C4-2B (cell line): Measurements from ENCODE around the gene COL6A1.
"Not testable (repeated sequence)": the region's sequence is repeated elsewhere in the genome, so short reads cannot be mapped to it uniquely, and the experiment has no call there.

ENCODE experiments used
- H3K27ac ChIP-seq: fragments of 450-650 bp; 2 replicates; pipeline ENCODE4 v1.5.1; 2017
- CTCF ChIP-seq: fragments of 450-650 bp; conservative IDR thresholded peaks from 2 replicates; pipeline ENCODE4 v1.5.1; 2017; ENCODE audit warnings: mild to moderate bottlenecking
- ZFX ChIP-seq: fragments of 450-650 bp; IDR thresholded peaks from 2 replicates; pipeline ENCODE4 v1.6.1; 2017

The COL6A1 gene

DNA sequence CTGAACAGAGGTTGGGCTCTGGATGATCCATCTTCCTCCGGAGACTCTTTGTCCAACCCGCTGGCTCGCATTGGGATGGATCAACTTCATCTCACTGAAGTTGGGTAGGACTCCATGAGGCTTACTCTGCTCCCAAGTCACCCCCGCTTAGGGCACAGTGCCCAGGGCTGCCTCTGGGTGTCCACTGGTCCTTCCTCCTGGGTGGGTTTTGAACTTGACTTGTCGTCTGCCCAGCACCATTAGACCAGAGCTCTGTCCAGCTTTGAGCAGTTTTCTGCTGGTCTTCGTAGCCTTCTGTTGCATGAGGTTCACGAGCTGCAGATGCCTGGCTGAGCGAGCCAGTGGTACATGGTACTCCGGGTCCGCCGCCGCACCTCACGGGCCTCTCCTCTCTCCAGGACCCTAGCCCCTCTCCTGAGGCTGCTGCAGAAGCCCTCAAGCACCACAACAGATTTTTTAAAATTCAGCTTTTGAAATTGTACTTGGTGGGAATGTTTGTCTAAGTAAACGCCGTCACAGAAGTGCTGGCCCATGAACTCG lies 33.8 kb upstream of the COL6A1 start:
- TF ChIP-seq ZFX: no peak
- no peak for TF ChIP-seq CTCF
- no peak overlapping the region for H3K27ac ChIP-seq

DNA sequence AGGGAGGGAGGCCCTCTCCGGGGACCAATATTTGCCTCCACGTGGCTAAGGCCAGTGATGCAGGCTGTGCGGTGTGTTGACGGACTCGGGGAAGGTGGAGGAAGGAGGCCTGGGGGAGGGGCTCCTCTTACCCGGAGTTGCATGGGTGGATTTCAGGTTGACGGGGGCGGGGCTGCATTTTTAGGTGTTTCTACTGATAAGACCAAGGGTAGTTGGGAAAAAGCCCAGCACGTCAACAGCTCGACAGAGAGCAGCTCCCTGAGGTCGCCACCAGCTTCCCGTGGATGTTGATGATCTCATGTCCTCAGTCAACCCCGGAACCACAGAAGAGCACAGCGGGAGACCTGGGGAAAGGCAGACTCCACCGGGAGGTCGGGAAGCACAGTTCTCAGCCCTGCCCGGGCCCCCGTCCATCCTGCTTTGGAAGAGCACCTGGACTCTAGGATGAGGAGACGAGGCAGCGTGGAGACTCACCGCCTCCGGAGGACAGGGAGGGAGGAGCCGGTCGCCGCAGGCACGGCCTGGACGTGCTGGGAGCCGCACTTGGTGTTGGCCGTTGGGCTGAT lies 32.9 kb upstream of the COL6A1 start:
- TF ChIP-seq ZFX (no peak), CTCF (no peak)
- H3K27ac ChIP-seq: no peak overlapping the region

GRCh38 chr21:45949928-45950739 lies 31.4 kb upstream of the COL6A1 start:
- TF ChIP-seq CTCF (no peak), ZFX (no peak)
- H3K27ac ChIP-seq: no peak overlapping the region

- TF ChIP-seq CTCF: no peak
- no peak for TF ChIP-seq ZFX
- H3K27ac ChIP-seq: no peak overlapping the region
Measured at GRCh38 chr21:45950740-45951515, 30.6 kb upstream of the COL6A1 start.

GRCh38 chr21:45951676-45952075 lies 29.9 kb upstream of the COL6A1 start:
- no peak for TF ChIP-seq ZFX
- TF ChIP-seq CTCF: no peak
- H3K27ac ChIP-seq: no peak overlapping the region

DNA sequence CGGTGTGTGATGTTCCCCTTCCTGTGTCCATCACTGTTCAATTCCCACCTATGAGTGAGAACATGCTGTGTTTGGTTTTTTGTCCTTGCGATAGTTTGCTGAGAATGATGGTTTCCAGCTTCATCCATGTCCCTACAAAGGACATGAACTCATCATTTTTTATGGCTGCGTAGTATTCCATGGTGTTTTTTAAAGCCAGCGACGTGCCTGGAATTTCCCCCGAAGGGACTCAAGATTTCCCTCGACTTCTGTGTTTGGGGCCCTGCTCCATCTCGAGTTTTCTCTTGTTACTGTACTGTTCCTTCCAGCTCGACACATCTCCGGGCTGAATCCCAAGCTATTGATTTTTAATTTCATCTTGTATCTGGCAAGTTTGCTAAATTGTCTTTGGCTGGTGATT lies 29.0 kb upstream of the COL6A1 start:
- H3K27ac ChIP-seq: not testable (repeated sequence)

DNA sequence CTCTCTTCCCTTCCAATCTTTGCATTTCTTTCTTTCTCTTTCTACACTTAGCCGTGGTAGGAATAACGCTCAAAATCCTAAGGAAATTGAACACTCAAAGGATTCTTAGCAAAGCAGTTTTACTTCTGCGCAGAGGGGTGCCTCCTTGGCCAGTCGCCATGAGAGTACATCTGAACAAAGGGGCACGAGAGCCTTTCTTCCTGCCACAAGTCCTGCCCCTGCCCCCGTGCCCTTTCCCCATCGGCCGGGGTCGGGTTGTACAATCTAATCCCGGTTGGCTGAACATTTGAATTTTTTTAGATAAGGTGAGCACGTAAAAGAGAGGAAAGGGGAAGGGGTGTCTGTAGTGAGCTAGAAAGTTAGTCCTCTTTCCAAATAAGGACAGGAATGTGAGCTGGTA lies 28.6 kb upstream of the COL6A1 start:
- TF ChIP-seq ZFX (no peak), CTCF (no peak)

More for the DNA sequence above, 28.6 kb upstream of the COL6A1 start:
- no peak overlapping the region for H3K27ac ChIP-seq
